HG02970 (cell line): ENCODE data around the gene ZNF22.

Experiments used
- ATAC-seq: cut with Tn5 transposase; IDR thresholded peaks from one replicate; pipeline ENCODE4 v1.9.1; 2021; ENCODE audit warnings: mild to moderate bottlenecking, moderate library complexity, moderate number of reproducible peaks; ENCODE audit not compliant: unreplicated experiment, low FRiP score

The ZNF22 gene

GRCh38 chr10:45000752-45001380 lies at the start of gene ZNF22:
ZNF22 (plus strand) TSS chr10:45000923; CDS start chr10:45003369, 2,446 bp downstream.
- peak; percentile 67 for ATAC-seq

- ATAC-seq = no peak
These were observed 49.0 kb upstream of the ZNF22 start for GRCh38 chr10:44951576-44952226.

GRCh38 chr10:44952779-44953231 lies 47.9 kb upstream of the ZNF22 start:
- ATAC-seq = no peak

GRCh38 chr10:44954042-44954441 lies 46.7 kb upstream of the ZNF22 start:
- ATAC-seq = no peak

GRCh38 chr10:44954962-44955361 lies 45.8 kb upstream of the ZNF22 start:
- no peak for ATAC-seq

GRCh38 chr10:44955413-44956070 lies 45.2 kb upstream of the ZNF22 start:
- no peak for ATAC-seq

GRCh38 chr10:44956226-44956625 lies 44.5 kb upstream of the ZNF22 start:
- ATAC-seq = no peak

- no peak for ATAC-seq
These were observed 43.7 kb upstream of the ZNF22 start for GRCh38 chr10:44956717-44957706.

GRCh38 chr10:44958196-44958897 lies 42.4 kb upstream of the ZNF22 start:
- ATAC-seq = no peak

- no peak for ATAC-seq
These were observed 41.9 kb upstream of the ZNF22 start for GRCh38 chr10:44958898-44959246.

GRCh38 chr10:44959247-44960087 lies 41.3 kb upstream of the ZNF22 start, which contains the start of gene RASSF4:
RASSF4 (plus strand) TSS chr10:44959802; CDS start chr10:44970203, 10,401 bp downstream.
- ATAC-seq = peak; percentile 98

GRCh38 chr10:44960088-44960460 lies 40.6 kb upstream of the ZNF22 start:
- no peak for ATAC-seq

GRCh38 chr10:44960482-44961229 lies 40.1 kb upstream of the ZNF22 start:
- ATAC-seq = no peak

- ATAC-seq = no peak
These were observed 39.5 kb upstream of the ZNF22 start for GRCh38 chr10:44961230-44961571.

GRCh38 chr10:44961931-44962750 lies 38.6 kb upstream of the ZNF22 start:
- no peak for ATAC-seq

- no peak for ATAC-seq
These were observed 37.6 kb upstream of the ZNF22 start for GRCh38 chr10:44962870-44963738.
